ENCODE data around the gene OR51D1. TPM values are rescaled to one million over a fixed set of nuclear protein-coding genes. Genes with fewer than 3 reads are reported as not detected.

Gene OR51D1
- total RNA-seq, 1 donor from 2014 or later = not detected

- no peak for DNase-seq (ENCODE audit: low read depth)
- Histone ChIP-seq H3K4me3 (ENCODE audit: low read depth, low read length) (no peak overlapping the region), H3K36me3 (ENCODE audit: control insufficient read depth, insufficient read depth, low read length) (no peaks in the 10 kb centered on the region), H3K27me3 (ENCODE audit: control insufficient read depth, insufficient read depth, low read length) (no peaks in the 10 kb centered on the region)
- TF ChIP-seq, protein P1, sequence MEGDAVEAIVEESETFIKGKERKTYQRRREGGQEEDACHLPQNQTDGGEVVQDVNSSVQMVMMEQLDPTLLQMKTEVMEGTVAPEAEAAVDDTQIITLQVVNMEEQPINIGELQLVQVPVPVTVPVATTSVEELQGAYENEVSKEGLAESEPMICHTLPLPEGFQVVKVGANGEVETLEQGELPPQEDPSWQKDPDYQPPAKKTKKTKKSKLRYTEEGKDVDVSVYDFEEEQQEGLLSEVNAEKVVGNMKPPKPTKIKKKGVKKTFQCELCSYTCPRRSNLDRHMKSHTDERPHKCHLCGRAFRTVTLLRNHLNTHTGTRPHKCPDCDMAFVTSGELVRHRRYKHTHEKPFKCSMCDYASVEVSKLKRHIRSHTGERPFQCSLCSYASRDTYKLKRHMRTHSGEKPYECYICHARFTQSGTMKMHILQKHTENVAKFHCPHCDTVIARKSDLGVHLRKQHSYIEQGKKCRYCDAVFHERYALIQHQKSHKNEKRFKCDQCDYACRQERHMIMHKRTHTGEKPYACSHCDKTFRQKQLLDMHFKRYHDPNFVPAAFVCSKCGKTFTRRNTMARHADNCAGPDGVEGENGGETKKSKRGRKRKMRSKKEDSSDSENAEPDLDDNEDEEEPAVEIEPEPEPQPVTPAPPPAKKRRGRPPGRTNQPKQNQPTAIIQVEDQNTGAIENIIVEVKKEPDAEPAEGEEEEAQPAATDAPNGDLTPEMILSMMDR (IDR thresholded peaks at IDR 0.05; ENCODE audit: insufficient read depth, low read length, poor library complexity, severe bottlenecking) = no peak
Measured at GRCh38 chr11:4654635-4655369, 17.5 kb downstream of the OR51D1 start.

- Histone ChIP-seq H3K27me3 (ENCODE audit: control insufficient read depth, insufficient read depth, low read length) (no peaks in the 10 kb centered on the region), H3K4me3 (ENCODE audit: low read depth, low read length) (no peak overlapping the region), H3K36me3 (ENCODE audit: control insufficient read depth, insufficient read depth, low read length) (no peaks in the 10 kb centered on the region)
- no peak for DNase-seq (ENCODE audit: low read depth)
- TF ChIP-seq, protein P1 (IDR thresholded peaks at IDR 0.05; ENCODE audit: insufficient read depth, low read length, poor library complexity, severe bottlenecking) = no peak
Measured at GRCh38 chr11:4658629-4659445, 21.6 kb downstream of the OR51D1 start.

DNA sequence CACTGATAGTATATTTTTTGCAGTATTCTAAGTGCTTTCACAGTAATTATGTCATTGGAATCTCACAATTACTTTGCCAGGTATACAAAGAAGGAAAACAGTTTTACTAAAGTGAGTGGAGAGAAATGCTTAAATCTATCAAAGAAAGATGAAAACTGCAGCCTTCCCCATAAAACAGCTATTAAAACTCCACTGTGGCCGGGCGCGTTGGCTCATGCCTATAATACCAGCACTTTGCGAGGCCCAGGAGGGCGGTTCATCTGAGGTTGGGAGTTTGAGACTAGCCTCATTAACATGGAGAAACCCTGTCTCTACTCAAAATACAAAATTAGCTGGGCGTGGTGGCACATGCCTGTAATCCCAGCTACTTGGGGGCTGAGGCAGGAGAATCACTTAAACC is 25.6 kb downstream of the OR51D1 start:
- TF ChIP-seq, protein P1 (IDR thresholded peaks at IDR 0.05; ENCODE audit: insufficient read depth, low read length, poor library complexity, severe bottlenecking) = no peak
- Histone ChIP-seq H3K4me3 (ENCODE audit: low read depth, low read length) (no peak overlapping the region), H3K27me3 (ENCODE audit: control insufficient read depth, insufficient read depth, low read length) (no peaks in the 10 kb centered on the region), H3K36me3 (ENCODE audit: control insufficient read depth, insufficient read depth, low read length) (no peaks in the 10 kb centered on the region)
- no peak for DNase-seq (ENCODE audit: low read depth)

GRCh38 chr11:4664183-4664582 is 26.9 kb downstream of the OR51D1 start:
- no peak for DNase-seq (ENCODE audit: low read depth)
- no peak overlapping the region for H3K4me3 ChIP-seq (ENCODE audit: low read depth, low read length)

DNA sequence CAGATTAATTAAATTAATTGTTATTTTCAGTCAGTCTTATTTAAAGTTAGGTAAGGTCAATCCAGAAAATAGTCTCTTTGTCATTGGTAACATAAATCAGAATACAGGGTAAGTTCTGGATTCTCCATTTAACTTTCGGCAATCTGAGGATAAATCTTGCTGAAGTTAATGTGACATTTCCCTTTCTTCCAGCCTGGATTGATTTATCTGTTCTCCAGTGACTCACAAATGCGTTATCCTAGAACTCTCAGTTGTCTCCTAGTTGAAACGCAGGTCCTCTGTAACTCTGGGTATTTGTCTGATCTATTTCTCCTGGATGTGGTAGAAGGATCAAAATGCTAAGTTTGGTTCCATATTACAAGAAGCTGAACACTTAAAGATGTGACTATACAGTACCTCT is 27.5 kb downstream of the OR51D1 start:
- no peak for DNase-seq (ENCODE audit: low read depth)
- H3K36me3 ChIP-seq (ENCODE audit: control insufficient read depth, insufficient read depth, low read length) = no peaks in the 10 kb centered on the region
- TF ChIP-seq, protein P1 (IDR thresholded peaks at IDR 0.05; ENCODE audit: insufficient read depth, low read length, poor library complexity, severe bottlenecking) = no peak
- no peaks in the 10 kb centered on the region for H3K27me3 ChIP-seq (ENCODE audit: control insufficient read depth, insufficient read depth, low read length)
- H3K4me3 ChIP-seq (ENCODE audit: low read depth, low read length) = no peak overlapping the region

More at GRCh38 chr11:4664183-4664582, 26.9 kb downstream of the OR51D1 start:
- Histone ChIP-seq H3K36me3 (ENCODE audit: control insufficient read depth, insufficient read depth, low read length) (no peaks in the 10 kb centered on the region), H3K27me3 (ENCODE audit: control insufficient read depth, insufficient read depth, low read length) (no peaks in the 10 kb centered on the region)
- TF ChIP-seq, protein P1 (IDR thresholded peaks at IDR 0.05; ENCODE audit: insufficient read depth, low read length, poor library complexity, severe bottlenecking) = no peak
